Neural crest cell (in vitro differentiated cells): ENCODE data around the gene NHEJ1. TPM values are rescaled to one million over a fixed set of nuclear protein-coding genes. Genes with fewer than 3 reads are reported as not detected.

Experiments used
- DNase-seq: peaks from one replicate; pipeline ENCODE4 v3.0.0; 2021; ENCODE audit warnings: low read depth, mixed read lengths, low spot score
- H3K27ac Mint-ChIP-seq: one replicate; pipeline ENCODE4 v1.8.0; 2021; ENCODE audit warnings: mild to moderate bottlenecking, mixed read lengths; ENCODE audit not compliant: unreplicated experiment
- H3K27me3 Mint-ChIP-seq: 2 replicates; pipeline ENCODE4 v1.8.0; 2021; ENCODE audit warnings: low read depth, mild to moderate bottlenecking, mixed read lengths
- H3K36me3 Mint-ChIP-seq: 2 replicates; pipeline ENCODE4 v1.8.0; 2021; ENCODE audit warnings: low read depth, mild to moderate bottlenecking, mixed read lengths
- H3K4me1 Mint-ChIP-seq: 2 replicates; pipeline ENCODE4 v1.8.0; 2021; ENCODE audit warnings: mixed read lengths
- H3K4me3 Mint-ChIP-seq: one replicate; pipeline ENCODE4 v1.8.0; 2021; ENCODE audit warnings: mild to moderate bottlenecking, mixed read lengths
- H3K9me3 Mint-ChIP-seq: 2 replicates; pipeline ENCODE4 v1.8.0; 2021; ENCODE audit warnings: mixed read lengths
- CTCF ChIP-seq: fragments of 200-600 bp; sonication (generic); conservative IDR thresholded peaks from 2 replicates; pipeline ENCODE4 v1.5.0; 2021; ENCODE audit warnings: antibody characterized with exemption, mild to moderate bottlenecking
- total RNA-seq: library from RNA; stranded (reverse); gene quantifications from 2 replicates; pipeline ENCODE4 v1.2.1, GENCODE V29; 2021

The NHEJ1 gene
- total RNA-seq, 1 donor from 2014 or later: 26.8 TPM

- DNase-seq: no peak
- H3K36me3 Mint-ChIP-seq: peaks cover 2% of the 10 kb centered on the region
- H3K4me1 Mint-ChIP-seq: no peaks in the 10 kb centered on the region
- no peak overlapping the region for H3K27ac Mint-ChIP-seq
- no peaks in the 10 kb centered on the region for H3K27me3 Mint-ChIP-seq
- no peaks in the 10 kb centered on the region for H3K9me3 Mint-ChIP-seq
- TF ChIP-seq CTCF: no peak
- H3K4me3 Mint-ChIP-seq: no peak overlapping the region
These were observed 66.4 kb downstream of the NHEJ1 start for GRCh38 chr2:219094171-219094570.

GRCh38 chr2:219090436-219091299 lies 69.9 kb downstream of the NHEJ1 start:
- DNase-seq: no peak
- Mint-ChIP-seq H3K27me3 (no peaks in the 10 kb centered on the region), H3K27ac (no peak overlapping the region), H3K4me3 (no peak overlapping the region), H3K36me3 (peaks cover 2% of the 10 kb centered on the region), H3K4me1 (peaks cover 14% of the 10 kb centered on the region), H3K9me3 (no peaks in the 10 kb centered on the region)
- TF ChIP-seq CTCF: no peak

- Mint-ChIP-seq H3K36me3 (peaks cover 2% of the 10 kb centered on the region), H3K4me1 (peaks cover 14% of the 10 kb centered on the region), H3K4me3 (no peak overlapping the region), H3K27ac (no peak overlapping the region), H3K9me3 (no peaks in the 10 kb centered on the region), H3K27me3 (no peaks in the 10 kb centered on the region)
- DNase-seq: no peak
- TF ChIP-seq CTCF: no peak
These were observed 71.3 kb downstream of the NHEJ1 start for GRCh38 chr2:219089330-219089729.

- no peak overlapping the region for H3K4me3 Mint-ChIP-seq
- DNase-seq: no peak
- H3K27ac Mint-ChIP-seq: no peak overlapping the region
- H3K27me3 Mint-ChIP-seq: no peaks in the 10 kb centered on the region
- no peak for TF ChIP-seq CTCF
- no peaks in the 10 kb centered on the region for H3K9me3 Mint-ChIP-seq
- peaks cover 14% of the 10 kb centered on the region for H3K4me1 Mint-ChIP-seq
- H3K36me3 Mint-ChIP-seq: peaks cover 2% of the 10 kb centered on the region
These were observed 72.8 kb downstream of the NHEJ1 start for GRCh38 chr2:219087848-219088247.

- peaks cover 14% of the 10 kb centered on the region for H3K4me1 Mint-ChIP-seq
- TF ChIP-seq CTCF: no peak
These were observed 73.3 kb downstream of the NHEJ1 start for GRCh38 chr2:219087361-219087760.

More at GRCh38 chr2:219087361-219087760, 73.3 kb downstream of the NHEJ1 start:
- Mint-ChIP-seq H3K27ac (no peak overlapping the region), H3K36me3 (peaks cover 2% of the 10 kb centered on the region), H3K4me3 (no peak overlapping the region), H3K27me3 (no peaks in the 10 kb centered on the region), H3K9me3 (no peaks in the 10 kb centered on the region)
- DNase-seq: no peak
